ENCODE measurements around the gene RABGAP1L.
"Not testable (repeated sequence)": the region's sequence is repeated elsewhere in the genome, so short reads cannot be mapped to it uniquely, and the experiment has no call there.

The RABGAP1L gene

DNA sequence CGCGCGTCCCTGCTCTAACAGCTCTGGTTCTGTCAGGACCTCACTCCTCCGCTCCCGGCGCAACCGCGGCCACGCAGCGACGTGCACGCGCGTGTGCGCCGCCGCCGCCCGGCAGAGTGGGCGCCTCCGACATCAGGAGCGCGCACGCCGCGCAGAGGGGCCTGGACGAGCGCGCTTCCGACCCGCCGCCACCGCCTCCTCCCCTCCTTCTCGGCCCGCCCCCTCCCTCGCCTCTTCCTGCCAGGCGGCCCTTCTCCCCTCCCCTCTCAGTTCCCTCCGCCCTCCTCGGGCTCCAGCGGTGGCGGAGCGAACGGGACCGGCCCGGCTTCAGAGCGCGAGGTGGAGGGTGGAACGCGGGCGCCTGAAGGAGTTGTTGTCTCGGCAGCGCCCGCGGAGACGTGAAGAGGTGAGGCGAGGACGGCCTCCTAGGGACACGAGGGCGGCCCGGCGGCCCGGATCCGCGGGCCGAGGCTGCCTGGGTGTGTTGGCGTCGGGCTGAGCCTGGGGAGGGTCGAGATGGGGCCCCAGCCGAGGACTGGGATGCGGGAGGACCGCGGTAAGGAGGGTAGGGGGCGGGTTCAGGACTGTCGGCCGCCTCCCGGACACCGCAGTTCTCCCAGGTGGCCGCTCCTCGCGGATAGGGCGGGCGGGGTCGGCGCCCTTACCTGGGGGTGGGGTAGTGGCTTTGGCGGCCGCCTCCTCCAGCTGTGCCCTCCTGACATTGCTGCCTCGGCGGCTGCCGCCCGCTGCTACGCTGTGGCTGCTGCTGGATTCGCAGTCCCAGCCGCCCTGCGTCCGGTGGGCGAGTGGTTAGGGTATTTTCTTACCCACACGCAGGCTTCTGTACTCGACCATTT lies at the start of gene RABGAP1L:
TSS of gene RABGAP1L (plus strand) at position 269 of the 857 bp plus-strand sequence.
- DNase-seq (ENCODE audit: low read depth in 2 of 2) = peak; percentile 84 to 87

DNA sequence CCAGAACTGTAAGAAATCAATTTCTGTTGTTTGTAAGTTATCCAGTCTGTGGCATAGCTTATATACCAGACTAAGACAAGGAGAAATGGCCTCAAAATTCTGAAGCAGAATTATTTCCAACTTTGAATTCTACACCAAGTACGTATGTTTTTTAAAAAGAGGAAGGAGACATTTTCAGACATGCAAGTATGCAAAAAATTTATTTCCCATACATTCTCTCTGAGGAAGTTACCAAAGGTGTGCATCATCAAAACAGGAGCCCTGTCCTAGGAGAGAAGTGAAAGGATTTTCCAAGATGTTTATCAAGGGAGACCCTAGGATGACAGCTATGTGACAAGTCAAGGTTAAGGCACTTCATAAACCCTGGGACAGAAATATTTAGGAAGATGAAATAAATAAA lies 49.3 kb upstream of the RABGAP1L start:
- DNase-seq (ENCODE audit: low read depth in 2 of 2) = no peak

DNA sequence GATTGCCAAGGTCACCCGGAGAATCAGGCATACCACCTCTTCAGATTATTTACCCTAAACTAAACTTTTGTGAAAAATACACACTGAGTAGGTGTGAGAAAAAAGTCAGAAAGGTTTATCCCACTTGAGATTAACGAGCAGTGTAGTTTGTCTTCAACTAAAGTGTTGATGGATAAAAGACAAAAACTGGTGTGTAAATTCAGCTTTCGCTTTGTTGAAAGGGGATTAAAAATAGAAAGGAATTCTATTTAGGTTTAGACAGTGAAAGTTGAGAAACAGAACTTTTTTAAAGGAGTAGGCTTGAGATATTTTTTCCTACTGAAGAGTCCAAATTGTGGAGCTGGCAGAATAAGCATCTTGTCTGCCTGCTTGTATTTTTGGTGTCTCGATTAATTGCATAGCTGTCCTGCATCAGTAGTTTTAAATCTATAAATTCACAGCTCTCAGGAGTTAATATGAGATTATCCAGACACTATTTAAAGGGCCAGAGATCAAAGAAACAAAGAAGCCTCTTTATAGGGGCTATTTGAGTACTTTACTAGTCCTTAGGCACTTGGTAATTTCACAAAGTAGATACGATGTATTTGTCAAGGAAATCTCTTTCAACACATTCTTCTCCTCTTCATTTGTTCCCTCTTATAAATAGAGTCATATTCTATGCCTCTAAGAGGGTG lies 46.7 kb upstream of the RABGAP1L start:
- no peak for DNase-seq (ENCODE audit: low read depth in 2 of 2)

GRCh38 chr1:174114106-174114505 lies 45.2 kb upstream of the RABGAP1L start:
- no peak for DNase-seq (ENCODE audit: low read depth in 2 of 2)

DNA sequence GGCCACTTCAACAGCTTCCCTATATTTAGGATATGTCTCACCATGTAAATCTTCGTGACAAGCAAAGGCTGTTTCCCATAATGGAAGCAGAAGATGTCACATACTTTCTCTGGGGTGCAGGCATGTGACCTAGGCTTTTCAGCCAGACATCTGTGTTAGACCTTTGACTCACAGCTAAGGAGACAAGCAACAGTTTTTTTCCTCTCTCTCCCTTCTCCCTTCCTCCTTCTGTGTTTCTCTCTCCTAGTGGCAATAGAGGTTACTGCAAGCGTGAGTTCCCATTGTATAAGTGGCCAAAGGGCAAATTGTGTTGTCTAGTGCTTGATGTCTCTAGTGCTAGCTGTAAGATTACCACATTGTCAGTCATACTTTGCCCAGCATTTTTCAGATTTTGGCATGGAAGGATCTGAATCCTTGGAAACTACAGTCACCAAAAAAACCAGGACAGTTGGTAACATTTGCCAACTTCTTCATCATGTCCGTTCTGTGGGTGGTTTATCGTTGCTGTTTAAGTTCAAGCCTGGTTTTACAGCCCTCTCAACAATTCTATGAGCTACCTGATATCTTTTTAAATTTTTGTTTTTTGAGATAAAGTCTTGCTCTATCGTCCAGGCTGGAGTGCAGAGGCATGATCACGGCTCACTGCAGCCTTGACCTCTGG lies 44.4 kb upstream of the RABGAP1L start:
- DNase-seq (ENCODE audit: low read depth in 2 of 2) = no peak

GRCh38 chr1:174116042-174116441 lies 43.3 kb upstream of the RABGAP1L start:
- DNase-seq (ENCODE audit: low read depth in 2 of 2) = no peak

DNA sequence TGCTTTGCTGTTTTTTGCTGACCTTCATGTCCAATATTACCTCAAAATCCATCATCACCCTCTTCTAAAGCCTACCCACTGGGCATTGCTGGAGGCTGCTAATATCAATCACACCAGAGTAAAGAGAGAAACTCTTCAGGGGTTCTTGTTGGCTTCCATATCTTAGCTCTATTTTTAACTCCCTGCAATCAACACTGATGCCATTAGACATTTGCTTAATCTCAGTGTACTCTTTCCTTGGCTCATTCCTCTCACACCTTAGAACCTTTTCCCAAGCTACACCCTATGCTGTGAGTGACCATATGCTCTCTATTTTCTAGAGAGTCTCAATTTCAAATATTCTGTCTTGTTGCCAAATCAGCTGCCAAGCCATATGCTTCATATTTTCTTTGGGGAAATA lies 40.6 kb upstream of the RABGAP1L start:
- DNase-seq (ENCODE audit: low read depth in 2 of 2) = no peak

DNA sequence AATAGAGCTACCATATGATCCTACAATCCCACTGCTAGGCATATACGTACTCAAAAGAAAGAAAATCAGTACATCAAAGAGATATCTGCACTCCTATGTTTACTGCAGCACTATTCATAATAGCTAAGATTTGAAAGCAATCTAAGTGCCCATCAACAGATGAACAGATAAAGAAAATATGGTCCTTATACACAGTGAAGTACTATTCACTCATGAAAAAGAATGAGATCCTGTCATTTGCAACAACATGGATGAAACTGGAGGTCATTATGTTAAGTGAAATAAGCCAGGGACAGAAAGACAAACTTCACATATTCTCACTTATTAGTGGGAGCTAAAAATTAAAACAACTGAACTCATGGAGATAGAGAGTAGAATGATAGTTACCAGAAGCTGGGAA lies 37.0 kb upstream of the RABGAP1L start:
- not testable (repeated sequence) for DNase-seq (ENCODE audit: low read depth in 2 of 2)

GRCh38 chr1:174123843-174124242 lies 35.5 kb upstream of the RABGAP1L start:
- no peak for DNase-seq (ENCODE audit: low read depth in 2 of 2)

DNA sequence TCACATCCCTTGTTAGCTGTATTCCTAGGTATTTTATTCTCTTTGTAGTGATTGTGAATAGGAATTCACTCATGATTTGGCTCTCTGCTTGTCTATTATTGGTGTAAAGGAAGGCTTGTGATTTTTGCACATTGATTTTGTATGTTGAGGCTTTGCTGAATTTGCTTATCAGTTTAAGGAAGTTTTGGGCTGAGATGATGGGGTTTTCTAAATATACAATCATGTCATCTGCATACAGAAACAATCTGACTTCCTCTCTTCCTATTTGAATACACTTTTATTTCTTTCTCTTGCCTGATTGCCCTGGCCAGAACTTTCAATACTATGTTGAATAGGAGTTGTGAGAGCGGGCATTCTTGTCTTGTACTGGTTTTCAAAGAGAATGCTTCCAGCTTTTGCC lies 32.1 kb upstream of the RABGAP1L start:
- DNase-seq (ENCODE audit: low read depth in 2 of 2) = not testable (repeated sequence)

- no peak for DNase-seq (ENCODE audit: low read depth in 2 of 2)
These were observed 28.2 kb upstream of the RABGAP1L start for GRCh38 chr1:174131032-174131638.

- DNase-seq (ENCODE audit: low read depth in 2 of 2) = no peak
These were observed 25.2 kb upstream of the RABGAP1L start for GRCh38 chr1:174134003-174134659.

- DNase-seq (ENCODE audit: low read depth in 2 of 2) = no peak
These were observed 24.1 kb upstream of the RABGAP1L start for GRCh38 chr1:174135211-174135610.

GRCh38 chr1:174136714-174137113 lies 22.6 kb upstream of the RABGAP1L start:
- DNase-seq (ENCODE audit: low read depth in 2 of 2) = no peak

- DNase-seq (ENCODE audit: low read depth in 2 of 2) = no peak
These were observed 16.5 kb upstream of the RABGAP1L start for GRCh38 chr1:174142836-174143235.

DNA sequence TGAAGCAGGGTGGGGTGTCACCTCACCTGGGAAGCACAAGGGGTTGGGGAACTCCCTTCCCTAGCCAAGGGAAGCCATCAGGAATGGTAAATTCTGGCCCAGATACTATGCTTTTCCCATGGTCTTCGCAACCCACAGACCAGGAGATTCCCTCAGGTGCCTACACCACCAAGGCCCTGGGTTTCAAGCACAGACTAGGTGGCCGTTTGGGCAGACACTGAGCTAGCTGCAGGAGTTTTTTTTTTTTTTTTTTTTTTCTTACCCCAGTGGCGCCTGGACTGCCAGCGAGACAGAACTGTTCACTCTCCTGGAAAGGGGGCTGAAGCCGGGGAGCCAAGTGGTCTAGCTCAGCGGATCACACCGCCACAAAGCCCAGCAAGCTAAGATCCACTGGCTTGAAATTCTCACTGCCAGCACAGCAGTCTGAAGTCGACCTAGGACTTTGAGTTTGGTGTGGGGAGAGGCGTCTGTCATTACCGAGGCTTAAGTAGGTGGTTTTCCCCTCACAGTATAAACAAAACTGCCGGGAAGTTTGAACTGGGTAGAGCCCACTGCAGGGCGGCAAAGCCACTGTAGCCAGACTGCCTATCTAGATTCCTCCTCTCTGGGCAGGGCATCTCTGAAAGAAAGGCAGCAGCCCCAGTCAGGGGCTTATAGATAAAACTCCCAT lies 15.5 kb upstream of the RABGAP1L start:
- DNase-seq (ENCODE audit: low read depth in 2 of 2) = not testable (repeated sequence)

DNA sequence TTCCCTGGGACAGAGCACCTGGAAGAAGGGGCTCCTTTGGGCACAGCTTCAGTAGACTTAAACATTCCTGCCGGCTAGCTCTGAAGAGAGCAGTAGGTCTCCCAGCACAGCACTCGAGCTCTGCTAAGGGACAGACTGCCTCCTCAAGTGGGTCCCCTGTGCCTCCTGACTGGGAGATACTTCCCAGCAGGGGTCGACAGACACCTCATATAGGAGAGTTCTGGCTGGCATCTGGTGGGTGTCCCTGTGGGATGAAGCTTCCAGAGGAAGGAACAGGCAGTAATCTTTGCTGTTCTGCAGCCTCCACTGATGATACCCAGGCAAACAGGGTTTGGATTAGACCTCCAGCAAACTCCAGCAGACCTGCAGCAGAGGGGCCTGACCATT lies 14.9 kb upstream of the RABGAP1L start:
- not testable (repeated sequence) for DNase-seq (ENCODE audit: low read depth in 2 of 2)

- DNase-seq (ENCODE audit: low read depth in 2 of 2) = no peak
These were observed 10.1 kb upstream of the RABGAP1L start for GRCh38 chr1:174149216-174149615.

GRCh38 chr1:174150499-174150898 lies 8.8 kb upstream of the RABGAP1L start:
- DNase-seq (ENCODE audit: low read depth in 2 of 2) = no peak

DNA sequence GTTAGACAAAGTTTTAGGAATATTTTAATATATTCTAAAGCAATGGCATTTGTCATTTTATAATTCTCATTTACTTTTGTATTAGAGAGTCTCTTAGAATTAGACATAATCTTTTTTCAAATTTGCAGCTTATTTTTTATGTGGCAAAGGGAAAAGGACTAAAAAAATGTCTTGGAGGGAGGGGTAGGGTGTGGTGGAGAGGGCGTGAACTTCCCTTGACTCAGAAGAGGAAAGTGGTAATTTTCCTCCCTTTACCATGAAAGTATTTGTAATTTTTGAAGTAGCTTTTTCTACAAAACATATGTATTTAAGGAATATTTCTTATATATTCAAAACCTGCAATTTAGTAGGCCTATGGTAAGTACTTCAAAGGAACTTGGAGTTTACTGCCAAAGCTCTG lies 6.9 kb upstream of the RABGAP1L start:
- DNase-seq (ENCODE audit: low read depth in 2 of 2) = no peak

Data from stimulated activated CD8-positive, alpha-beta memory T cell treated with anti-CD3 and anti-CD28 coated beads, Interleukin-7, amount 100 ng/mL, for 1 hour (primary cell).